ENCODE results near the gene USP33.

Gene USP33

DNA sequence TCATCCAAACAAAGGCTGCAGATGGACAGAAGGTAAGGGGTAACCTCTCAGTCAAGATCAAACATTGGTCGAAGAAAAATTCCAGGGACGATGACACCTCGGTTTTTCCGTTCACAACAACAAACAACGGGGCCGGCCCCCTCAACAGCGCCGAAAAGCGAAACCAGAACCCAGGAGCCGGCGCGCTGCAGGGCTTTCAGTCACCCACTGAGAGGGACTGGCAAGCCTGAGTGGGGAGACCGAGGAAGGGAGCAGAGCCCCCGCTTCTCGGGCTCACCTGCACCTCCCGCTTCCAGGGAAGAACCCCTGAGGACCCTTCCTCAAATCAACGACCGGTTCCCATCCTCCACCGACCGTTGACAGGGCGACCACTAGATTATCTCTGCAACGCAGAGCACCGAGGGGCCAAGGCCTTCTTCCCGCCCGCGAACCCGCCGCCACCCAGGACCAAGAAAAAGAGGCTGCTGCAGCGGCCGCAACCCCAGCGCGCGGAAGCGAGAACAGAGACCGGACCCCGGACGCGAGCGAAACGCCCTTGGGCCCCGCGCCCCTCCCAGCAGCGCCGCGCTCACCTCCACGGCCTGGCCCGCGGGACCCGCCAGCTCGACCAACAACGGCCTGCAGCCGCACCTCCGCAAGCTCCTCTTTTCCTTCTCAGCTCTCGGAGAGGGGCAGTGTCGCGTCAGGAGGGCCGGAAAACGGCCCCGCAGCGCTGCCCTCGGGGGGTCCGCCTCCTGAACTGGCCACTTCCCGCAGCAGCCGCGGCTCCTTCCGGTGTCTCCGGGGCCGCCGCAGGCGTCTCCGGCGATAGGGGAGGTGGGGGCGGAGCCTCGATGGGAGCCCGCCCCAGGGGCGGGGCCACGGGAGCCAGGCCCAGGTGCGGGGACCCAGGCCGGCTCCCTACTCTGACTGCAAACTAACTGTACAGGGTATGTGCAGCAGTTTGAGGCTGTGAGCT lies at the start of gene USP33:
TSS of gene USP33 (minus strand) at position 782 of the 958 bp plus-strand sequence. CDS start 18,155 bp downstream, outside the sequence.
- H3K4me3 Mint-ChIP-seq: peak within 1 kb of the TSS; percentile 92 to 98 (median 98)
- H3K4me1 Mint-ChIP-seq: peaks cover 30% of the 10 kb centered on the region
- no peaks in the 10 kb centered on the region for H3K36me3 Mint-ChIP-seq (ENCODE audit: low read depth)
- H3K27ac Mint-ChIP-seq: peak within 1 kb of the TSS; percentile 95 to 97 (median 95)
- no peaks in the 10 kb centered on the region for H3K9me3 Mint-ChIP-seq
- no peaks in the 10 kb centered on the region for H3K27me3 Mint-ChIP-seq (ENCODE audit: low read depth)
- TF ChIP-seq, protein P1, sequence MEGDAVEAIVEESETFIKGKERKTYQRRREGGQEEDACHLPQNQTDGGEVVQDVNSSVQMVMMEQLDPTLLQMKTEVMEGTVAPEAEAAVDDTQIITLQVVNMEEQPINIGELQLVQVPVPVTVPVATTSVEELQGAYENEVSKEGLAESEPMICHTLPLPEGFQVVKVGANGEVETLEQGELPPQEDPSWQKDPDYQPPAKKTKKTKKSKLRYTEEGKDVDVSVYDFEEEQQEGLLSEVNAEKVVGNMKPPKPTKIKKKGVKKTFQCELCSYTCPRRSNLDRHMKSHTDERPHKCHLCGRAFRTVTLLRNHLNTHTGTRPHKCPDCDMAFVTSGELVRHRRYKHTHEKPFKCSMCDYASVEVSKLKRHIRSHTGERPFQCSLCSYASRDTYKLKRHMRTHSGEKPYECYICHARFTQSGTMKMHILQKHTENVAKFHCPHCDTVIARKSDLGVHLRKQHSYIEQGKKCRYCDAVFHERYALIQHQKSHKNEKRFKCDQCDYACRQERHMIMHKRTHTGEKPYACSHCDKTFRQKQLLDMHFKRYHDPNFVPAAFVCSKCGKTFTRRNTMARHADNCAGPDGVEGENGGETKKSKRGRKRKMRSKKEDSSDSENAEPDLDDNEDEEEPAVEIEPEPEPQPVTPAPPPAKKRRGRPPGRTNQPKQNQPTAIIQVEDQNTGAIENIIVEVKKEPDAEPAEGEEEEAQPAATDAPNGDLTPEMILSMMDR (IDR thresholded peaks at IDR 0.05; ENCODE audit: unreplicated experiment in 3 of 3): no peak

DNA sequence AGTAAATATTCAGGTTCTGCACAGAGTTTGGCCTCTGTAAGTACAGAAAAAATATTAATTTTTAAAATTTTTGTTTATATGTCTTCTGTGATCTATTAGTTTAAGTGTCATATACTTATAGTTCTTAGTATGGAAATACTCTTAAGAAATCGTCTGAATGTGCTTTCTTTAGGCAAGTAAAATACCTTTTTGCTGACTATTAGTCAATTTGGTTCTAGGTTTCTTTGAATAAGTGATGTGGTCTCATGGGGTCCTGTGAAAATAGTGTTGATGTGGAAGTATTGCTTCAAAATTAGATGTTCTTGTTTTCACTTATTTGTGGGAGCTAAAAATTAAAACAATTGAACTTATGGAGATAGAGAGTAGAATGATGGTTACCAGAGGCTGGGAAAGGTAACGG lies 43.7 kb upstream of the USP33 start:
- Mint-ChIP-seq H3K4me1 (no peaks in the 10 kb centered on the region), H3K9me3 (no peaks in the 10 kb centered on the region), H3K4me3 (no peak overlapping the region), H3K27me3 (ENCODE audit: low read depth) (no peaks in the 10 kb centered on the region), H3K27ac (no peak overlapping the region), H3K36me3 (ENCODE audit: low read depth) (peaks cover 36% of the 10 kb centered on the region)
- TF ChIP-seq, protein P1 (IDR thresholded peaks at IDR 0.05; ENCODE audit: unreplicated experiment in 3 of 3): no peak

- Mint-ChIP-seq H3K4me1 (no peaks in the 10 kb centered on the region), H3K9me3 (no peaks in the 10 kb centered on the region), H3K27me3 (ENCODE audit: low read depth) (no peaks in the 10 kb centered on the region), H3K36me3 (ENCODE audit: low read depth) (peaks cover 30% of the 10 kb centered on the region), H3K27ac (no peak overlapping the region), H3K4me3 (no peak overlapping the region)
- TF ChIP-seq, protein P1 (IDR thresholded peaks at IDR 0.05; ENCODE audit: unreplicated experiment in 3 of 3): no peak
Observed at GRCh38 chr1:77802026-77802425, 42.4 kb upstream of the USP33 start.

DNA sequence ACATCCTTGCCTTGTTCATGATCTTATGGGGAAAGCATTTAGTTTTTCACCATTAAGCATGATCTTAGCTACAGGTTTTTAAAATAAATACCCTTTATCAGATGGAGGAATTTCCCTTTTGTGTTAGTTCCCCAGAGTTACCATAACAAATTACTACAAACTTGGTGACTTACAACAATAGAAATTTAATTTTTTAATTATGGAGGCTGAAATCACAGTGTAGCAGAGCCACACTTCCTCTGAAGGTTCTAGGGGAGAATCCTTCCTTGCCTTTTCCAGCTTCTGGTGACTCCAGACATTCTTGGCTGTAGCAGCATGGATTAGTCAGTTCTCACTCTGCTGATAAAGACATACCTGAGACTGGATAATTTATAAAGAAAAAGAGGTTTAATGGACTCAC lies 38.3 kb upstream of the USP33 start:
- Mint-ChIP-seq H3K9me3 (no peaks in the 10 kb centered on the region), H3K4me3 (no peak overlapping the region), H3K27me3 (ENCODE audit: low read depth) (no peaks in the 10 kb centered on the region), H3K4me1 (no peaks in the 10 kb centered on the region), H3K36me3 (ENCODE audit: low read depth) (peaks cover 21% of the 10 kb centered on the region), H3K27ac (no peak overlapping the region)
- TF ChIP-seq, protein P1 (IDR thresholded peaks at IDR 0.05; ENCODE audit: unreplicated experiment in 3 of 3): no peak

DNA sequence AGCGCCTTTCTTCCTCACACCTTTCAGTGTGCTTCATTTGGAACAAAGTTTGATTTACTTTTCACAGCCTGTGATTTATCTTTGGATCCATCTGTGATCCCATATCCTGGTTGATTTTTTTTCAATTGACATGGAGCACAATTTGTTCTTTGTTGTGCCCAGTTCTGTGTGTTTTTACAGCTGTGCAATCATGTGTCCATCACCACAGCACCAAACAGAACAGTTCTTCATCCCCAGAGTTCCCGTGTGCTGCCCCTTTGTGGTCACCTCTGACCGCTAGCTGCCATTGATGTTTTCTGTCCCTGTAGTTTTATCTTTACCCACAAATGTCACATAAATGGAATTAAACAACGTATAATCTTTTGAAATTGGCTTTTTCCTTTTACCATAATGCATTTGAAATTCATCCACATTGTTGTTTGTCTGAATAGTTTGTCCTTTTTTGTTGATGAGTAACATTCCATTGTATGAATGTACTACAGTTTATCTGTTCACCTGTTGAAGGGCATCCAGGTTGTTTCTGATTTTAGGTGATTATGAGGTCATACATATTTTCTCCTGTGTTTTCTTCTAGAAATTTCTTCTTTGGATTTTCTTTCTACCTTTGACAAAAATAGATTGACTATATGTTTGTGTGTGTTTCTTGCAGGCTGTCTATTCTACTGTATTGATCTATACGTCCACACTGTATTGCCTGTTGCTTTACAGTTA lies 37.2 kb upstream of the USP33 start:
- Mint-ChIP-seq H3K27ac (no peak overlapping the region), H3K4me3 (no peak overlapping the region), H3K27me3 (ENCODE audit: low read depth) (no peaks in the 10 kb centered on the region), H3K36me3 (ENCODE audit: low read depth) (peaks cover 17% of the 10 kb centered on the region), H3K9me3 (no peaks in the 10 kb centered on the region), H3K4me1 (no peaks in the 10 kb centered on the region)
- TF ChIP-seq, protein P1 (IDR thresholded peaks at IDR 0.05; ENCODE audit: unreplicated experiment in 3 of 3): no peak
